ENCODE results near the gene POU5F2.

POU5F2 gene

DNA sequence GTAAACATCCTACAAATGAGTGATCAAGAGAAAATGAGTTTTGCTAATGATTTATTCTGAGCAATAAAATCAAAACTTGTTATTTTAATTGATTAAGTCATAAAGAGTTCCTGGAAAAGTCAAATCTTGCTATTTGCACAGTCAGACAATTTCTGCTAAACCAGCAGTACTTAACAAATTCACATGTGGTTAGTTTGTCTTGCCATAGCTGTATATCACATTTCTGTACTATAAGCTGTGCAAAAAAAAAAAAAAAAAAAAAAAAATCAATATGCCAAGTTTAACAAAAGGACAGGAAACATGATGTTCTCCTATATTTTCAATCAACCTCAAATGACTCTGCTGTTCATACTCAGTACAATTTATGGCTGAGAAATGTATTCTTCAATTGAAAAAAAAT, 24.9 kb downstream of the POU5F2 start:
- no peak for DNase-seq

DNA sequence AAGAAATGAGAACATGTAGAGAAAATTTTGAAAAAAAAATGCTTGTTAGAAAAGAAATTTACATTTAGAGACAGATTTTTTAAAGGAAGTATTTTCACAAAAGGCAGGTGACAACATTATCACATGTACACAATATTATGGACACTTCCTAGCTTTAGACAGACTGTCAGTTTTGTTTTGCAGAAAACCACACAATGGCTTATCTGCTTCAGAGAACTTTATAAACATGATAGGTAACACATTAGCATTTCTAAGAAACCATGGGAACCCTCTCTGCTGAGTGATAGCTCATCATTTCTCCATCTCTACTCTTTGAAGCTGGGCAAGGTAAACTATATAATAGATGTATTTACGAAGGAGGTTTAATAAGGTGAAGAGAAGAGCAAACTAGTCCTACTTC, 25.6 kb downstream of the POU5F2 start:
- no peak for DNase-seq

DNA sequence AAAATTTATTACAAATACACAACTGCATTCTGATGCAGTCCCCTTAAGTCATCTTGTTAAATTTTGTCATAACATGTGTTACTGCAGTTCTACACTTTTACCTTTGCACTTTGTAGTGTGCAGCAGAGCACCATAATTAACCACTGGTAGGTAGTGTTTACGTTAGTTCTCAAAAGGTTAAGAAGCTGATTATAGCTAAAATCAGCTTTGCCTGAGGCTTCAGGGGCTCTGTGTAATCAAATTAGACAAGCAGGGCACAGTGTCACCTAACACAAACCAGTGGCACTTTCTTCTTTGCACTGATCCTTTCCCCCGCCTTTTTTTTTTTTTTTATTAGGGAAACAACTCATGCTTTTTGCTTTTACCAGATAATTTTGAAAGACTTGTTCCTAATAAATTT, 26.1 kb downstream of the POU5F2 start:
- no peak for DNase-seq

DNA sequence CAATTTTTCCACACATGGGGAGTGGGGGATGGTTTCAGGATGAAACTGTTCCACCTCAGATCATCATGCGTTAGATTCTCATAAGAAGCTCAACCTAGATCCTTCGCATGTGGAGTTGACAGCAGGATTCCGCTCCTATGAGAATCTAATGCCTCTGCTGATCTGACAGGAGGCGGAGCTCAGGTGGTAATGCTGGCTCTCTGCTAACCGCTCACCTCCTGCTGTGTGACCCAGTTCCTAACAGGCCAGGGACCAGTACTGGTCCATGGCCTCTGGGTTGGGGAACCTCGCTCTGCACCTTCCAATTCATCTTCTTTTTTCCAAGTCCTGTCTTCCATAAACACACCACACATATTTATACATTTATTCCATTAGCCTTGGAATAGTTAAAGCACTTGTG, 33.0 kb downstream of the POU5F2 start:
- no peak for DNase-seq

DNA sequence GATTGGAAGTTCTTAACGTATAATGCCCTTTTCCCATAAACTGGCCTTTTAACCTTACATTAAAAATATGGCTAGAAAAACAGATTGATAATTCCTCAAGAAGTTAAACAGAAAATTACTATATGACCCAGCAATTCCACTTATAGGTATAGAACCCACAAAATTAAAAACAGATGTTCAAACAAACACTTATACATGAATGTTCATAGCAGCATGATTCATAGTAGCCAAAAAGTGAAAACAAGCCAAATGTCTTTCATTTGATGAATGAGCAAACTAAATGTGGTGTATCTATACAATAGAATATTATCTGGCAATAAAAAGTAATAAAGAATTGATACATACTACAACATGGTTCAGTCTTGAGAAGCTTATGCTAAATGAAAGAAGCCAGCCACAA, 35.5 kb downstream of the POU5F2 start:
- DNase-seq = peak; percentile 69

DNA sequence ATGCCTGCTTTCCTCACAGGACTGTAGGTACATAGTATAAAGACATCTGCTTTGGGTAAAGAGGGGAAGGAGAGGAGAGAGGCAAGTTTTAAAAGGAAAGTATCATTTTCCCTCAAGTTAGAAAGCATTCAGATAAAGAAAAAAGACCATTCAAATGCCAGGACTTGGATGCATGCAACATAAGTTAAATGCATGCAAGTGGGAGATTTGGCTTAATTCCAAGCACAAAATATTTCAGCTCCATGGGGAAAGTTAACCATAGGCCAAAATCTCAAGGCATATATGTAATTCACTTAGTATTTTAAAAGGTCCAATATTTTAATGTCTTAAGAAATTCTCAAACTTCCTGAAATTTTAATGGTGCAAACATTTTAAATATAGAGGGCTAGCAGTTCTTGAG, 36.4 kb downstream of the POU5F2 start:
- DNase-seq = peak; percentile 23

DNA sequence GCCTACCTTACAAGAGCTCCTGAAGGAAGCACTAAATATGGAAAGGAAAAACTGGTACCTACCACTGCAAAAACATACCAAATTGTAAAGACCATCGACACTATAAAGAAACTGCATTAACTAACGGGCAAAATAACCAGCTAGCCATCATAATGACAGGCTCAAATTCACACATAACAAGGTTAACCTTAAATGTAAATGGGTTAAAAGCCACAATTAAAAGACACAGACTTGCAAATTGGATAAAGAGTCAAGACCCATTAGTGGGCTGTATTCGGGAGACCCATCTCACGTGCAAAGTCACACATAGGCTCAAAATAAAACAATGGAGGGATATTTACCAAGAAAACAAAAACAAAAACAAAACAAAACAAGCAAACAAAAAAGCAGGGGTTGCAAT, 49.4 kb downstream of the POU5F2 start:
- no peak for DNase-seq
